NCI-H146 treated with DMSO at 0.1 percent for 48 hours (cell line): ENCODE measurements around the gene PFDN1.
"Not testable (repeated sequence)": the region's sequence is repeated elsewhere in the genome, so short reads cannot be mapped to it uniquely, and the experiment has no call there.

ENCODE experiments used
- DNase-seq: peaks from one replicate; lab custom pipeline; 2025; ENCODE audit not compliant: unreplicated experiment; lab: John Stamatoyannopoulos, UW

PFDN1 gene

GRCh38 chr5:140217299-140218026 is 85.4 kb downstream of the PFDN1 start:
- no peak for DNase-seq

GRCh38 chr5:140216478-140217074 is 86.3 kb downstream of the PFDN1 start:
- no peak for DNase-seq

GRCh38 chr5:140215276-140215675 is 87.6 kb downstream of the PFDN1 start:
- DNase-seq, result no peak

- no peak for DNase-seq
Observed at GRCh38 chr5:140214831-140215230, 88.1 kb downstream of the PFDN1 start.

GRCh38 chr5:140213370-140213983 is 89.4 kb downstream of the PFDN1 start:
- DNase-seq, result no peak

- no peak for DNase-seq
Observed at GRCh38 chr5:140208065-140208464, 94.8 kb downstream of the PFDN1 start.

GRCh38 chr5:140207250-140207964 is 95.5 kb downstream of the PFDN1 start:
- DNase-seq, result no peak

- no peak for DNase-seq
Observed at GRCh38 chr5:140205952-140206351, 96.9 kb downstream of the PFDN1 start.

GRCh38 chr5:140205216-140205615 is 97.7 kb downstream of the PFDN1 start:
- DNase-seq, result no peak

GRCh38 chr5:140202610-140203009 is 100.3 kb downstream of the PFDN1 start:
- DNase-seq, result no peak

- no peak for DNase-seq
Observed at GRCh38 chr5:140202078-140202477, 100.8 kb downstream of the PFDN1 start.

GRCh38 chr5:140198915-140199314 is 104.0 kb downstream of the PFDN1 start:
- not testable (repeated sequence) for DNase-seq

GRCh38 chr5:140197023-140197422 is 105.9 kb downstream of the PFDN1 start:
- DNase-seq, result no peak

GRCh38 chr5:140196115-140196814 is 106.6 kb downstream of the PFDN1 start:
- no peak for DNase-seq
